HEK293 (cell line): ENCODE data around the gene SMIM38.

Source experiments
- CTCF ChIA-PET: fragments of 350-600 bp; formaldehyde crosslinking; extraction: SDS; loops from one replicate; lab custom pipeline; 2021; ENCODE audit warnings: antibody characterized with exemption; lab: Yijun Ruan, JAX
- POLR2A ChIA-PET: fragments of 300-600 bp; formaldehyde crosslinking; extraction: SDS; loops from one replicate; lab custom pipeline; 2020; ENCODE audit warnings: antibody characterized with exemption, inconsistent platforms; lab: Yijun Ruan, JAX
- H3K27ac ChIP-seq: fragments of 200-500 bp; sonication (Bioruptor generic); 2 replicates; pipeline ENCODE4 v1.5.1; 2014; ENCODE audit warnings: low read depth, low read length, control low read depth, inconsistent platforms; ENCODE audit errors: extremely low read depth
- H3K36me3 ChIP-seq, 2 experiments: fragments of 200-500 bp in 1 of 2; sonication (Bioruptor generic) in 1 of 2; 1 replicate in 1 of 2; 2 replicates in 1 of 2; pipeline ENCODE4 v1.5.1; 2014 to 2017; ENCODE audit warnings: inconsistent platforms in 2 of 2, low read length in 2 of 2; ENCODE audit not compliant: control insufficient read depth in 2 of 2, insufficient read depth in 1 of 2
- H3K4me1 ChIP-seq: fragments of 200-500 bp; sonication (Bioruptor generic); 2 replicates; pipeline ENCODE4 v1.5.1; 2014; ENCODE audit warnings: mild to moderate bottlenecking, low read length, inconsistent platforms; ENCODE audit not compliant: control insufficient read depth, insufficient read depth
- H3K4me3 ChIP-seq: 2 replicates; pipeline ENCODE4 v1.5.1; 2011; ENCODE audit warnings: low read depth, mild to moderate bottlenecking, control low read depth, low read length, moderate library complexity
- H3K9me3 ChIP-seq: fragments of 200-500 bp; sonication (Bioruptor generic); 2 replicates; pipeline ENCODE4 v1.5.1; 2014; ENCODE audit warnings: low read depth, low read length, inconsistent platforms; ENCODE audit not compliant: control insufficient read depth, insufficient read depth
- BCL11A ChIP-seq: fragments of 450-650 bp; formaldehyde crosslinking; IDR thresholded peaks from 2 replicates; pipeline ENCODE4 v1.5.1; 2016; ENCODE audit warnings: low read depth, missing biosample characterization, missing genetic modification characterization
- GLI2 ChIP-seq: fragments of 450-650 bp; formaldehyde crosslinking; IDR thresholded peaks from 2 replicates; pipeline ENCODE4; 2017; ENCODE audit warnings: missing biosample characterization, missing genetic modification characterization, low read depth, borderline replicate concordance
- HOXA7 ChIP-seq: sonication (generic); formaldehyde crosslinking; IDR thresholded peaks from 2 replicates; pipeline ENCODE4 v1.8.1; 2022; ENCODE audit warnings: missing genetic modification reagents, borderline replicate concordance
- HOXC10 ChIP-seq: sonication (generic); formaldehyde crosslinking; IDR thresholded peaks from 2 replicates; pipeline ENCODE4 v1.8.1; 2023; ENCODE audit warnings: mild to moderate bottlenecking, missing genetic modification reagents
- MEIS1 ChIP-seq: sonication (generic); formaldehyde crosslinking; IDR thresholded peaks from 2 replicates; pipeline ENCODE4 v1.8.1; 2022; ENCODE audit warnings: missing genetic modification reagents, mild to moderate bottlenecking, borderline replicate concordance
- REPIN1 ChIP-seq: fragments of 450-650 bp; formaldehyde crosslinking; IDR thresholded peaks from 2 replicates; pipeline ENCODE4 v1.5.1; 2017; ENCODE audit warnings: missing biosample characterization, missing genetic modification characterization, low read depth
- ZBTB20 ChIP-seq: fragments of 450-650 bp; formaldehyde crosslinking; IDR thresholded peaks from 2 replicates; pipeline ENCODE4 v1.5.1; 2016; ENCODE audit warnings: missing biosample characterization, missing genetic modification characterization
- ZBTB48 ChIP-seq: fragments of 450-650 bp; formaldehyde crosslinking; IDR thresholded peaks from 2 replicates; pipeline ENCODE4 v1.5.1; 2016; ENCODE audit warnings: missing biosample characterization, missing genetic modification characterization
- ZNF114 ChIP-seq: fragments of 450-650 bp; formaldehyde crosslinking; IDR thresholded peaks from 2 replicates; pipeline ENCODE4 v1.5.0; 2017; ENCODE audit warnings: missing biosample characterization, missing genetic modification characterization
- ZNF140 ChIP-seq: fragments of 450-650 bp; formaldehyde crosslinking; IDR thresholded peaks from 2 replicates; pipeline ENCODE4 v1.5.1; 2016; ENCODE audit warnings: missing biosample characterization, missing genetic modification characterization
- ZNF155 ChIP-seq: fragments of 450-650 bp; formaldehyde crosslinking; IDR thresholded peaks from 2 replicates; pipeline ENCODE4 v1.5.1; 2016; ENCODE audit warnings: missing biosample characterization, missing genetic modification characterization
- ZNF214 ChIP-seq: fragments of 450-650 bp; formaldehyde crosslinking; IDR thresholded peaks from 2 replicates; pipeline ENCODE4 v1.5.1; 2017; ENCODE audit warnings: missing biosample characterization, mild to moderate bottlenecking, missing genetic modification characterization, borderline replicate concordance
- ZNF23 ChIP-seq: fragments of 450-650 bp; formaldehyde crosslinking; IDR thresholded peaks from 2 replicates; pipeline ENCODE4 v1.5.1; 2016; ENCODE audit warnings: missing biosample characterization, missing genetic modification characterization, borderline replicate concordance
- ZNF24 ChIP-seq: fragments of 450-650 bp; formaldehyde crosslinking; IDR thresholded peaks from 2 replicates; pipeline ENCODE4 v1.5.1; 2016; ENCODE audit warnings: missing biosample characterization, missing genetic modification characterization
- ZNF248 ChIP-seq: fragments of 450-650 bp; formaldehyde crosslinking; IDR thresholded peaks from 2 replicates; pipeline ENCODE4 v1.5.1; 2017; ENCODE audit warnings: missing biosample characterization, missing genetic modification characterization
- ZNF274 ChIP-seq, 2 experiments: fragments of 200-500 bp in 1 of 2; fragments of 450-650 bp in 1 of 2; sonication (Bioruptor generic) in 1 of 2; formaldehyde crosslinking in 1 of 2; IDR thresholded peaks; 2 replicates each; pipeline versions ENCODE4 v1.5.1 to v1.6.1; 2014 to 2016; ENCODE audit warnings: borderline replicate concordance in 1 of 2, inconsistent platforms in 1 of 2, low read length in 1 of 2, missing biosample characterization in 1 of 2, missing genetic modification characterization in 1 of 2
- ZNF514 ChIP-seq: fragments of 450-650 bp; formaldehyde crosslinking; IDR thresholded peaks from 2 replicates; pipeline ENCODE4 v1.5.1; 2016; ENCODE audit warnings: missing biosample characterization, missing genetic modification characterization
- ZNF549 ChIP-seq: fragments of 450-650 bp; IDR thresholded peaks from 2 replicates; pipeline ENCODE4 v1.5.1; 2018; ENCODE audit warnings: missing biosample characterization, missing genetic modification characterization, mild to moderate bottlenecking, inconsistent platforms, moderate library complexity
- ZNF561 ChIP-seq: fragments of 450-650 bp; IDR thresholded peaks from 2 replicates; pipeline ENCODE4 v1.5.1; 2018; ENCODE audit warnings: missing biosample characterization, missing genetic modification characterization, borderline replicate concordance
- ZNF654 ChIP-seq: fragments of 450-650 bp; formaldehyde crosslinking; IDR thresholded peaks from 2 replicates; pipeline ENCODE4 v1.5.1; 2016; ENCODE audit warnings: low read depth, missing biosample characterization, missing genetic modification characterization
- ZNF785 ChIP-seq: fragments of 450-650 bp; formaldehyde crosslinking; IDR thresholded peaks from 2 replicates; pipeline ENCODE4 v1.5.1; 2016; ENCODE audit warnings: missing biosample characterization, missing genetic modification characterization
- ZNF791 ChIP-seq: fragments of 450-650 bp; formaldehyde crosslinking; IDR thresholded peaks from 2 replicates; pipeline ENCODE4 v1.5.1; 2016; ENCODE audit warnings: missing biosample characterization, missing genetic modification characterization
- ZNF843 ChIP-seq: fragments of 450-650 bp; formaldehyde crosslinking; IDR thresholded peaks from 2 replicates; pipeline ENCODE4 v1.5.1; 2016; ENCODE audit warnings: missing biosample characterization, missing genetic modification characterization
- TF ChIP-seq, protein P1 (sequence below): fragments of 450-650 bp; formaldehyde crosslinking; IDR thresholded peaks from 2 replicates; pipeline ENCODE4 v1.5.1; 2016; ENCODE audit warnings: missing biosample characterization, missing genetic modification characterization
- TF ChIP-seq, protein P2 (sequence below): fragments of 450-650 bp; formaldehyde crosslinking; IDR thresholded peaks from 2 replicates; pipeline ENCODE4 v1.5.1; 2016; ENCODE audit warnings: missing biosample characterization, missing genetic modification characterization
- TF ChIP-seq, protein P3 (sequence below): fragments of 450-650 bp; formaldehyde crosslinking; IDR thresholded peaks from 2 replicates; pipeline ENCODE4 v1.5.1; 2016; ENCODE audit warnings: missing biosample characterization, missing genetic modification characterization
- TF ChIP-seq, protein P4 (sequence below): fragments of 450-650 bp; formaldehyde crosslinking; IDR thresholded peaks from 2 replicates; pipeline ENCODE4 v1.5.1; 2016; ENCODE audit warnings: missing biosample characterization, missing genetic modification characterization
- TF ChIP-seq, protein P5 (sequence below): fragments of 450-650 bp; formaldehyde crosslinking; IDR thresholded peaks from 2 replicates; pipeline ENCODE4 v1.5.1; 2016; ENCODE audit warnings: missing biosample characterization, missing genetic modification characterization

The SMIM38 gene

DNA sequence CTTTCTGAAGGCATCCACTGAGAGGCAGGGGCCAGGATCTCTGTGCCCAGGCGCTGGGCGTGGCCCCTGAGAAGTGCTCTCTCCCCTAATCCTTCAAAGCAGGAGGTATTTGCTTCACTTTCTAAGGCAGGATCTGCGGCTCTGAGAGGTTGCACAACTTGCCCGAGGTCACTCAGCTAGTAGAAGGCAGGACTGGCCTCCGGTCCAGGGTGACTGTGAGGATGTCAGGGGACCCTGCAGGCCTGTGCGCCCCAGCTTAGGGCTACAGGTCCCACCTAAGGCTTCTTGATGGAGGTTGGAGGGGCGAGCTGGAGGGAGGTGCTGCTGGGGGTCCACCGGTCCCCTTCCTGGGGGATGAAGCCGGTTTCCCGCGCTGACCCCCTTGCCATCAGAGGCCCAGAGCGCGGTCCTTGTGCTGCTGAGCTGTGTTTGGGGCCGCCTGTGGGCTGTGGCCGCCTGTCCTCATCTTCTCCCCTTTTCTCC, 979 bp downstream of the SMIM38 start:
- Histone ChIP-seq H3K4me1 (no peaks in the 10 kb centered on the region), H3K27ac (no peak overlapping the region), H3K9me3 (no peaks in the 10 kb centered on the region), H3K4me3 (no peak overlapping the region), H3K36me3 (no peaks in the 10 kb centered on the region)
- CTCF ChIA-PET = interaction anchor here (0.6 to 2.2 kb wide), 2 partner anchors 25 to 55 kb away, joined by 3 to 9 read pairs; no protein-coding TSS in a partner anchor
- POLR2A ChIA-PET = interaction anchor here (1.0 to 1.3 kb wide), 2 partner anchors 10 to 518 kb away, joined by 5 to 6 read pairs; partner anchors contain the start of gene LTO1
- TF ChIP-seq ZNF23 (tag by site-specific recombination) (no peak), ZNF248 (no peak), ZNF140 (no peak), ZNF785 (tag by site-specific recombination) (no peak), ZNF549 (tag by site-specific recombination) (no peak), ZBTB48 (tag by site-specific recombination) (no peak), ZNF791 (tag by site-specific recombination) (no peak), ZNF155 (tag by site-specific recombination) (no peak), BCL11A (tag by site-specific recombination) (no peak), HOXA7 (CRISPR knock-in tag) (no peak), HOXC10 (CRISPR knock-in tag) (no peak), MEIS1 (CRISPR knock-in tag) (no peak), ZBTB20 (no peak), ZNF274 (IDR thresholded peaks at IDR 0.05; ENCODE audit: low read length) (no peak), ZNF274 (tag by site-specific recombination; IDR thresholded peaks at IDR 0.05; ENCODE audit: borderline replicate concordance) (no peak), GLI2 (tag by site-specific recombination) (no peak)
- TF ChIP-seq, protein P1, sequence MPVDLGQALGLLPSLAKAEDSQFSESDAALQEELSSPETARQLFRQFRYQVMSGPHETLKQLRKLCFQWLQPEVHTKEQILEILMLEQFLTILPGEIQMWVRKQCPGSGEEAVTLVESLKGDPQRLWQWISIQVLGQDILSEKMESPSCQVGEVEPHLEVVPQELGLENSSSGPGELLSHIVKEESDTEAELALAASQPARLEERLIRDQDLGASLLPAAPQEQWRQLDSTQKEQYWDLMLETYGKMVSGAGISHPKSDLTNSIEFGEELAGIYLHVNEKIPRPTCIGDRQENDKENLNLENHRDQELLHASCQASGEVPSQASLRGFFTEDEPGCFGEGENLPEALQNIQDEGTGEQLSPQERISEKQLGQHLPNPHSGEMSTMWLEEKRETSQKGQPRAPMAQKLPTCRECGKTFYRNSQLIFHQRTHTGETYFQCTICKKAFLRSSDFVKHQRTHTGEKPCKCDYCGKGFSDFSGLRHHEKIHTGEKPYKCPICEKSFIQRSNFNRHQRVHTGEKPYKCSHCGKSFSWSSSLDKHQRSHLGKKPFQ = no peak
- TF ChIP-seq, protein P2, sequence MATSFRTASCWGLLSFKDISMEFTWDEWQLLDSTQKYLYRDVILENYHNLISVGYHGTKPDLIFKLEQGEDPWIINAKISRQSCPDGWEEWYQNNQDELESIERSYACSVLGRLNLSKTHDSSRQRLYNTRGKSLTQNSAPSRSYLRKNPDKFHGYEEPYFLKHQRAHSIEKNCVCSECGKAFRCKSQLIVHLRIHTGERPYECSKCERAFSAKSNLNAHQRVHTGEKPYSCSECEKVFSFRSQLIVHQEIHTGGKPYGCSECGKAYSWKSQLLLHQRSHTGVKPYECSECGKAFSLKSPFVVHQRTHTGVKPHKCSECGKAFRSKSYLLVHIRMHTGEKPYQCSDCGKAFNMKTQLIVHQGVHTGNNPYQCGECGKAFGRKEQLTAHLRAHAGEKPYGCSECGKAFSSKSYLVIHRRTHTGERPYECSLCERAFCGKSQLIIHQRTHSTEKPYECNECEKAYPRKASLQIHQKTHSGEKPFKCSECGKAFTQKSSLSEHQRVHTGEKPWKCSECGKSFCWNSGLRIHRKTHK = no peak
- TF ChIP-seq, protein P3, sequence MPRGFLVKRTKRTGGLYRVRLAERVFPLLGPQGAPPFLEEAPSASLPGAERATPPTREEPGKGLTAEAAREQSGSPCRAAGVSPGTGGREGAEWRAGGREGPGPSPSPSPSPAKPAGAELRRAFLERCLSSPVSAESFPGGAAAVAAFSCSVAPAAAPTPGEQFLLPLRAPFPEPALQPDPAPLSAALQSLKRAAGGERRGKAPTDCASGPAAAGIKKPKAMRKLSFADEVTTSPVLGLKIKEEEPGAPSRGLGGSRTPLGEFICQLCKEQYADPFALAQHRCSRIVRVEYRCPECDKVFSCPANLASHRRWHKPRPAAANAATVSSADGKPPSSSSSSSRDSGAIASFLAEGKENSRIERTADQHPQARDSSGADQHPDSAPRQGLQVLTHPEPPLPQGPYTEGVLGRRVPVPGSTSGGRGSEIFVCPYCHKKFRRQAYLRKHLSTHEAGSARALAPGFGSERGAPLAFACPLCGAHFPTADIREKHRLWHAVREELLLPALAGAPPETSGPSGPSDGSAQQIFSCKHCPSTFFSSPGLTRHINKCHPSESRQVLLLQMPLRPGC (tag by site-specific recombination) = no peak

DNA sequence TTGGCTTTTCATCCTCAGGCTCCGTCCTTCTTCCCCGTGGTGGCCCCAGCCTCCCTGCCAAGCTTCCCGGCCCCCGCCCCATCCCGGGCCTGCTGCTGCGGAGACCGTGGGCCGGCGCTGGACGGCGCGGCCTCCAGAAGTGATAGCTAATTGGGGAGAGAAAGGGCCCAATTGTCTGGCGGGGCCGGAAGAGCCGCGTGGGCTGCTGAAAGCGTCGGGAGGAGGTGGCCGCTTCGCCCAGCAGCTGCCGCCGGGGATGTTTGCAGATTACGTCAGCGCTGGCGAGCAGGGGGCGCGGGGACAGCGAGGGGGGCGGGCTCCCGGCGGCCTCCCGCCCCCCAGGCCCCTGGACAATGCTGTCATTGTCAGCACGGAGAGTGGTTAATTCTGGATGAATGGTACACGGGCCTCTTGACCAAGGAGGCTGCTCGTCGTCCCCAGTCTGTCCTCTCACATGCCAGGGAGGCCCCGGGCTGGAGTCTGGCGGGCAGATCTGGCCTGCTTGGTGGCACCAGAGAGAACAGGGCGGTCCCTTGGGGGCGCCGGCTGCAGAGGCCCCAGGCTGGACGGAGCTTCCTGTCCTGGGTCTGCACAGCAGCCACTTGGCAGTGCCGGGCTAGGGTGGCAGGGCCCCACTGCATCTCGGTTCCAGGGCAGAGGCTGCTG, 1.6 kb downstream of the SMIM38 start:
- no peak overlapping the region for H3K27ac ChIP-seq
- H3K36me3 ChIP-seq = no peaks in the 10 kb centered on the region
- H3K9me3 ChIP-seq = no peaks in the 10 kb centered on the region
- H3K4me3 ChIP-seq = no peak overlapping the region
- CTCF ChIA-PET = interaction anchor here (2.2 kb wide), 1 partner anchor 26 kb away, joined by 9 read pairs; no protein-coding TSS in a partner anchor
- POLR2A ChIA-PET = interaction anchor here (1.0 to 1.3 kb wide), 2 partner anchors 9 to 518 kb away, joined by 5 to 6 read pairs; partner anchors contain the start of gene LTO1
- no peaks in the 10 kb centered on the region for H3K4me1 ChIP-seq
- TF ChIP-seq ZNF114 = no peak
- no peak for TF ChIP-seq ZNF654
- no peak for TF ChIP-seq ZNF214 (tag by site-specific recombination)
- TF ChIP-seq, protein P4, sequence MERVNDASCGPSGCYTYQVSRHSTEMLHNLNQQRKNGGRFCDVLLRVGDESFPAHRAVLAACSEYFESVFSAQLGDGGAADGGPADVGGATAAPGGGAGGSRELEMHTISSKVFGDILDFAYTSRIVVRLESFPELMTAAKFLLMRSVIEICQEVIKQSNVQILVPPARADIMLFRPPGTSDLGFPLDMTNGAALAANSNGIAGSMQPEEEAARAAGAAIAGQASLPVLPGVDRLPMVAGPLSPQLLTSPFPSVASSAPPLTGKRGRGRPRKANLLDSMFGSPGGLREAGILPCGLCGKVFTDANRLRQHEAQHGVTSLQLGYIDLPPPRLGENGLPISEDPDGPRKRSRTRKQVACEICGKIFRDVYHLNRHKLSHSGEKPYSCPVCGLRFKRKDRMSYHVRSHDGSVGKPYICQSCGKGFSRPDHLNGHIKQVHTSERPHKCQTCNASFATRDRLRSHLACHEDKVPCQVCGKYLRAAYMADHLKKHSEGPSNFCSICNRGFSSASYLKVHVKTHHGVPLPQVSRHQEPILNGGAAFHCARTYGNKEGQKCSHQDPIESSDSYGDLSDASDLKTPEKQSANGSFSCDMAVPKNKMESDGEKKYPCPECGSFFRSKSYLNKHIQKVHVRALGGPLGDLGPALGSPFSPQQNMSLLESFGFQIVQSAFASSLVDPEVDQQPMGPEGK = no peak
- TF ChIP-seq ZNF843 (tag by site-specific recombination) = no peak
- no peak for TF ChIP-seq ZNF24 (tag by site-specific recombination)
- no peak for TF ChIP-seq ZNF140
- TF ChIP-seq REPIN1 (tag by site-specific recombination) = no peak
- TF ChIP-seq ZNF561 (tag by site-specific recombination) = no peak
- no peak for TF ChIP-seq HOXA7 (CRISPR knock-in tag)
- TF ChIP-seq ZNF514 (tag by site-specific recombination) = no peak
- TF ChIP-seq, protein P5, sequence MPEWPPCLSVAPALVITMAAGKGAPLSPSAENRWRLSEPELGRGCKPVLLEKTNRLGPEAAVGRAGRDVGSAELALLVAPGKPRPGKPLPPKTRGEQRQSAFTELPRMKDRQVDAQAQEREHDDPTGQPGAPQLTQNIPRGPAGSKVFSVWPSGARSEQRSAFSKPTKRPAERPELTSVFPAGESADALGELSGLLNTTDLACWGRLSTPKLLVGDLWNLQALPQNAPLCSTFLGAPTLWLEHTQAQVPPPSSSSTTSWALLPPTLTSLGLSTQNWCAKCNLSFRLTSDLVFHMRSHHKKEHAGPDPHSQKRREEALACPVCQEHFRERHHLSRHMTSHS (tag by site-specific recombination) = no peak
